ENCODE measurements around the gene RAB40B.

GRCh38 chr17:82649501-82650261 lies 48.8 kb downstream of the RAB40B start:
- no peak for TF ChIP-seq CTCF (IDR thresholded peaks at IDR 0.05)
- TF ChIP-seq POLR2A (IDR thresholded peaks at IDR 0.05) = no peak
- TF ChIP-seq POLR2AphosphoS5 (IDR thresholded peaks at IDR 0.05; ENCODE audit: insufficient read depth in 1 of 2, low read depth in 1 of 2) = no peak

Data from vagina (tissue), 2 donors.